DND-41 (cell line): ENCODE data around the gene UBE3C.

Source experiments
- ATAC-seq: fragments of 200-7000 bp; cut with Tn5 transposase; 3 replicates; pipeline ENCODE4 v1.9.1; 2021; ENCODE audit warnings: low read depth; ENCODE audit not compliant: insufficient read depth
- DNase-seq: peaks from one replicate; pipeline ENCODE4 v3.0.0-alpha.2; 2020
- H2AFZ ChIP-seq: 2 replicates; pipeline ENCODE4 v1.6.0; 2012; ENCODE audit warnings: low read depth, low read length
- H3K27ac ChIP-seq: 2 replicates; pipeline ENCODE4 v1.5.1; 2012; ENCODE audit warnings: low read length, inconsistent platforms
- H3K27me3 ChIP-seq: fragments of 200-600 bp; sonication (generic); 2 replicates; pipeline ENCODE4 v1.6.0; 2012; ENCODE audit warnings: low read length, mild to moderate bottlenecking, inconsistent platforms; ENCODE audit not compliant: insufficient read depth, poor library complexity
- H3K36me3 ChIP-seq: 2 replicates; pipeline ENCODE4 v1.5.1; 2012; ENCODE audit warnings: low read length, inconsistent platforms; ENCODE audit not compliant: insufficient read depth
- H3K4me1 ChIP-seq: 2 replicates; pipeline ENCODE4 v1.5.1; 2012; ENCODE audit warnings: mild to moderate bottlenecking, low read length; ENCODE audit not compliant: insufficient read depth
- H3K4me2 ChIP-seq: 2 replicates; pipeline ENCODE4 v1.6.0; 2012; ENCODE audit warnings: mild to moderate bottlenecking, moderate library complexity, low read length, inconsistent platforms; ENCODE audit not compliant: insufficient read depth
- H3K4me3 ChIP-seq, 2 experiments: fragments of 200-600 bp in 1 of 2; shearing (Covaris generic) in 1 of 2; 2 replicates each; pipeline ENCODE4 v1.5.1; 2012 to 2016; ENCODE audit warnings: inconsistent platforms in 2 of 2, low read length in 2 of 2, mild to moderate bottlenecking in 2 of 2, low read depth in 1 of 2, moderate library complexity in 1 of 2
- H3K79me2 ChIP-seq: 2 replicates; pipeline ENCODE4 v1.6.0; 2012; ENCODE audit warnings: low read length, inconsistent platforms; ENCODE audit not compliant: insufficient read depth
- H3K9ac ChIP-seq: 2 replicates; pipeline ENCODE4 v1.6.0; 2012; ENCODE audit warnings: low read depth, mild to moderate bottlenecking, inconsistent platforms, low read length, moderate library complexity
- H3K9me3 ChIP-seq: 2 replicates; pipeline ENCODE4 v1.5.1; 2012; ENCODE audit warnings: low read length, moderate library complexity, mild to moderate bottlenecking, inconsistent platforms; ENCODE audit not compliant: insufficient read depth, severe bottlenecking
- H4K20me1 ChIP-seq: 2 replicates; pipeline ENCODE4 v1.6.0; 2012; ENCODE audit warnings: low read length; ENCODE audit not compliant: insufficient read depth
- EZH2 ChIP-seq: IDR thresholded peaks from 3 replicates; pipeline ENCODE4 v1.6.1; 2012; ENCODE audit warnings: borderline replicate concordance, low read depth, mild to moderate bottlenecking, moderate library complexity, low read length, inconsistent platforms; ENCODE audit not compliant: severe bottlenecking
- TF ChIP-seq, protein P1 (sequence below): IDR thresholded peaks from 2 replicates; pipeline ENCODE4 v1.5.1; 2012; ENCODE audit warnings: borderline replicate concordance, low read length, moderate library complexity, mild to moderate bottlenecking; ENCODE audit not compliant: poor library complexity, severe bottlenecking; ENCODE audit errors: extremely low read depth

The UBE3C gene

DNA sequence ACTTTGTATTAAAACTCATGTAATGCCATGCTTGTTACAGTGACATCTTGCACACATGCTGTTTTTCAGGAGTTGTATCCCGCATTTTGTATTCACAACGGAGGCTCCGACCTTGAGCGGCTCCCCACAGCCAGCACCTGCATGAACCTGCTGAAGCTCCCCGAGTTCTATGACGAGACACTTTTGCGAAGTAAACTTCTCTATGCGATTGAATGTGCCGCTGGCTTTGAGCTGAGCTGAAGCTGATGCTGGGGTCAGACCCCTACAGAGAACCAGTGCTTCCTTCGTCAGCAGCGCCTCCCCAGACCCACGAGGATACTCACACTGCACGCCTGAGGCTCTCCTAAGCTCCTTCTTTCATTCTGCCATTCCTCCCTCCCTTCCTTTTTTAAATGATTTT, 128.8 kb downstream of the UBE3C start:
- Histone ChIP-seq H2AFZ (no peak overlapping the region), H3K79me2 (peaks cover 4% of the 10 kb centered on the region; the same call in 1 of the 2 replicates), H4K20me1 (peaks cover 9% of the 10 kb centered on the region), H3K9me3 (no peaks in the 10 kb centered on the region), H3K4me3 (no peak overlapping the region), H3K4me2 (no peak overlapping the region), H3K4me1 (no peaks in the 10 kb centered on the region), H3K27ac (no peak overlapping the region), H3K9ac (no peak overlapping the region), H3K27me3 (no peaks in the 10 kb centered on the region), H3K36me3 (peaks cover 80% of the 10 kb centered on the region)
- TF ChIP-seq EZH2, result no peak
- TF ChIP-seq, protein P1, sequence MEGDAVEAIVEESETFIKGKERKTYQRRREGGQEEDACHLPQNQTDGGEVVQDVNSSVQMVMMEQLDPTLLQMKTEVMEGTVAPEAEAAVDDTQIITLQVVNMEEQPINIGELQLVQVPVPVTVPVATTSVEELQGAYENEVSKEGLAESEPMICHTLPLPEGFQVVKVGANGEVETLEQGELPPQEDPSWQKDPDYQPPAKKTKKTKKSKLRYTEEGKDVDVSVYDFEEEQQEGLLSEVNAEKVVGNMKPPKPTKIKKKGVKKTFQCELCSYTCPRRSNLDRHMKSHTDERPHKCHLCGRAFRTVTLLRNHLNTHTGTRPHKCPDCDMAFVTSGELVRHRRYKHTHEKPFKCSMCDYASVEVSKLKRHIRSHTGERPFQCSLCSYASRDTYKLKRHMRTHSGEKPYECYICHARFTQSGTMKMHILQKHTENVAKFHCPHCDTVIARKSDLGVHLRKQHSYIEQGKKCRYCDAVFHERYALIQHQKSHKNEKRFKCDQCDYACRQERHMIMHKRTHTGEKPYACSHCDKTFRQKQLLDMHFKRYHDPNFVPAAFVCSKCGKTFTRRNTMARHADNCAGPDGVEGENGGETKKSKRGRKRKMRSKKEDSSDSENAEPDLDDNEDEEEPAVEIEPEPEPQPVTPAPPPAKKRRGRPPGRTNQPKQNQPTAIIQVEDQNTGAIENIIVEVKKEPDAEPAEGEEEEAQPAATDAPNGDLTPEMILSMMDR, result no peak
- DNase-seq, result no peak
- ATAC-seq, result no peak

DNA sequence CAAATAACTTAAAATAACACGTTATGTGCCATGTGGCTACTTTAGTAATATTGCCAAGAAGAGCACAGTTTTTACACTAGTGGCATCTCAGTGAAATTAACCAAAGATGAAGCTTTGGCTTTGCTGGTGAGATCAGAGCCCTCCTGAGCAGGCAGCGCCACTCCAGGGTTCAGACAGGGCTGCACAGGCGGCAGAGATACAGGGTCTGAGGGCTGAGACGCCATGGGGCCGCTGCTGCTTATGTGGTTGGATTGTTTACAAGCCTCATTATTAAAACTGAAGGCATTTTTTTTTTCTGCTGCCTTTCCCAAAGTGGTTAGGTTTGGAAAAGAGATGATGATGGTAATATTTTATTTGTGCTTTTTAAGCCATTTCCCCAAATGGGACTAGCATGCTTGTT, 129.2 kb downstream of the UBE3C start:
- TF ChIP-seq, protein P1, result no peak
- TF ChIP-seq EZH2, result no peak
- Histone ChIP-seq H3K4me3 (no peak overlapping the region), H2AFZ (no peak overlapping the region), H3K4me1 (no peaks in the 10 kb centered on the region), H3K9ac (no peak overlapping the region), H3K9me3 (no peaks in the 10 kb centered on the region), H3K36me3 (peaks cover 76% of the 10 kb centered on the region), H4K20me1 (peaks cover 10% of the 10 kb centered on the region), H3K27ac (no peak overlapping the region), H3K79me2 (peaks cover 4% of the 10 kb centered on the region; the same call in 1 of the 2 replicates), H3K4me2 (no peak overlapping the region), H3K27me3 (no peaks in the 10 kb centered on the region)
- ATAC-seq (no peak), DNase-seq (no peak)

DNA sequence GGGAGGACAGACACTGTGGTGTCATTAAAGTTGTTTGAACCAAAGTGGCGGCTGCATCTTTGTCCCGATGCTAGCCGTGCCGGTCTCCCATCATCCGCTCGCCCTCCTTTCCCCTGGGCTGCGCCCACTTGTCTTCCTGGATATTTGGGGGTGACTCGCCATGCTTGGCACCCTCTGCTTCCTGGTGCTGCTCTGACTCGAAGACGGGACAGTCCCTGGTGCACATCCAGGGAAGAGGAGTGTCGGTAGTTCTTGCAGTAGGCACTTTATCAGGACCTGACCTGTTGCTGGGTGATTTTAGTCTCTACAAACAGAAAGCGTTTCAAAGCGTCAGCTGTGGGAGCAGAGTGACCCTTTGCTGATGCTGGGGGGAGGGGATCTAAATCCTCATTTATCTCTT, 129.8 kb downstream of the UBE3C start:
- Histone ChIP-seq H3K4me2 (no peak overlapping the region), H3K4me3 (no peak overlapping the region), H3K27me3 (no peaks in the 10 kb centered on the region), H3K36me3 (peaks cover 72% of the 10 kb centered on the region), H3K9me3 (no peaks in the 10 kb centered on the region), H4K20me1 (peaks cover 9% of the 10 kb centered on the region), H3K4me1 (no peaks in the 10 kb centered on the region), H2AFZ (no peak overlapping the region), H3K27ac (no peak overlapping the region), H3K79me2 (peaks cover 4% of the 10 kb centered on the region; the same call in 1 of the 2 replicates), H3K9ac (no peak overlapping the region)
- DNase-seq, result no peak
- no peak for ATAC-seq
- TF ChIP-seq, protein P1, result no peak
- no peak for TF ChIP-seq EZH2
